ENCODE measurements around the gene FOXC2.
A peak's percentile ranks its signal among the peaks of the same experiment; 100 is the strongest.

The FOXC2 gene

DNA sequence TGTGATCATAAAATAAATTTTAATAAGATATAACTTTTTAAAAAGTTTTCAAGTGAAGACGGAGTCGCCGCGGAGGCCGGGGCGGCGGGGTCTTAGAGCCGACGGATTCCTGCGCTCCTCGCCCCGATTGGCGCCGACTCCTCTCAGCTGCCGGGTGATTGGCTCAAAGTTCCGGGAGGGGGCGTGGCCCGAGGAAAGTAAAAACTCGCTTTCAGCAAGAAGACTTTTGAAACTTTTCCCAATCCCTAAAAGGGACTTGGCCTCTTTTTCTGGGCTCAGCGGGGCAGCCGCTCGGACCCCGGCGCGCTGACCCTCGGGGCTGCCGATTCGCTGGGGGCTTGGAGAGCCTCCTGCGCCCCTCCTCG lies at the start of gene FOXC2:
FOXC2 (plus strand) TSS at position 229 of the 365 bp plus-strand sequence. CDS start 507 bp downstream, outside the sequence.
- peak; percentile 45 to 49 for DNase-seq

DNA sequence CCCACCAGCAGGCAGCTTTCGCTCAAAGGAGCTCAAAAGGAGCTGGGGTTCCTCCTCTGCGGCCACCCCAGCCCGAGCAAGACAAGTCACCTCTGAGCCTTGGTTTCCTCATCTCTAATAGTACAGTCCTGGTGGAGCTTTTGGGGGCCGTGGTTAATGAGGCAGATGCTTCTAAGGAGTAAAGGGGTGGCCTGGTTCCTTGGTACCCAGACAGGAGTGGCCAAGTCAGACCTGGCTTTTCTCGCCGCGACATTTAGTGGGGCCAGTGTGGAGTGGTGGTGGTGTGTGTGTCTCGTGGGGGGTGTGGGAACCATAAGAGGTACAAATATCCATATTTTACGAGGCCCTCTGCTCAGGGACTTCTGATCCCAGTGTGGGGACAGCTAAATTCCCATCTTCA lies 49.6 kb upstream of the FOXC2 start:
- DNase-seq = no peak

DNA sequence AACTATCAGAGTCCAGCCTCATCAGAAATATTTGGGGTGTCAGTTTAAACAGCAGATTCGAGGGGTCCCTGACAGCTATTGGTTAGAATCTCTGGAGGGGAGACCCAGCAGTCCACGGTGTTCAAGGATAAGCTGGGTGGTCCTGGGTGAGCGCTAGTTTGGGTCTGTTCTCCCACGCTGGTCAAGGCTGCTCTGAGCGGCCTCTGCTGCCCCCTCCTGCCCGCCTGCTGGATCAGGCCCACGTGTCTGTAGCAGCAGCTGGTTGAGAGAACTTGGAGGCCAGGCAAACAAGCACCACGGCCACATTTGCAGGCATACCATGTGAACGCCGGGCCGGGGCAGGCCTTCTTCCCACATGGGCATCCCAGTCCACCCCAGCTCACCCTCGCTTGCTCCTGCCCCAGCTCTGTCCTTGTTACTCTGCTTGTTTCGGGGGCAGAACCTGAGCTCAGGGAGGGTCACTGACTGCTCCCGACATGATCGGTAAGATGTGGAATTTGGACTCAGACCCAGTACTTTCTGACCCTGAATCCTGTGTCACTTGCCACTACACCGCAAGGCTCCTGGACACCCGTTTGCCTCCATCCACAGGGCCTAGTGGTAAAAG lies 48.9 kb upstream of the FOXC2 start:
- DNase-seq = no peak

DNA sequence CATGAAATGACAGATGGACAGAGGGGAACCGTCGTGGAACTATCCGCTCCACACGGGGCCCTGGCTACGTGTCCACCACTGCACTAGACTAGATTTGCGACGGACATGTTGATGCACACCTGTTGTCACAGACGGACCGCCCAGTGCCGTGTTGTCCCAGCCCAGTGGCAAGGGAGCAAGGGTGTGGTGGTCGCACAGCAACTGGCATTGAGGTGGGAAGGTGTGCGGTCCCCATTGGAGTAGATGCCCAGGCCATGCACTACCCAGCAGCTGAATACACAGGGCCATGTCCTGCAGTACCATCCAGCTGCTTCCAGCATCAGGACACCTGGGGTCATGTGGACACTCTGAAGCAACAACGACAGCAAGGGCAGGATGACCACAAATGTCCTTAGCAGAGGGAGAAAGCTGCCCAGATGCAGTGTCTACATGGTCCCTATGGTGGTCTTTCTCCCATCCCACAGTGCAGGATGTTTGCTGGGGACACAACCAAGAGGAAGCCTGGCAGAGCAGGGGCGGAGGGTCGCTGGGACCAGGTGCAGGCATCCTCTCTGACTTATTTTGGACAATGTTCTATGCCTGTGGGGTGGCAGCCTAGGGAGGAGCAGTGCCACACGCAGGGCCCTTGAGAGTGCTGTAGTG lies 47.5 kb upstream of the FOXC2 start:
- DNase-seq = no peak

DNA sequence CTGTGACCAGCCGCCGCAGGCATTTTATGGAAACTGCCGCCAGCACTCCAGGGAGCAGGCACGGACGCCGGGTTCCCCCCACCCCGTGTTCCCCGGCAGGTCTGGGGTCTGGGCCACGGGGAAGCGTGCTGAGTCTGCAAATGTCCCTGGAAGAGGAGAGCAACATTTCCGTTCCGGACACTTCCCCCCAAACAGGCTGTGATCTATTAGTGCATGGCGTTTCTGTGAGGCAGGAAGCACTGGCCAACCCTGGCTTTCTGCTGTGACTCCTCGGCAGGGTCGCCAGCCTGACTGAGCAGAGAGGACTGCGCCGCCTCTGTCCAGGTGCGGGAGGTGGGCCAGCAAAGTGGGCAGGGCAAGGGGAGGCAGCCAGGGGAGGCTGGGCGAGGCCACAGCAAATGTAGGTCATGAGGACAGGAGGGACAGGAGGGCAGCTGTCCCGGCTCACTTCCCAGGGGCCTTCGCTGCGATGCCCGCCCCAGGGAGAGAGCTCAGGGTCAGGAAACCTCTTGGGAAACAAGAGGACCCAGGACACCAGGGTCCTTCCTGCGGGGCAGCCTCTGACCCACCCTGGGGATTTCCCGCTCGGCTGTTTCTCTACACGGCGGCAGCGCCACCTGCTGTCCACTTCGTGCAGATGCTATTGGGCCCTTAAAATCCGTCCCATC lies 46.8 kb upstream of the FOXC2 start:
- peak; percentile 47 to 48 for DNase-seq

DNA sequence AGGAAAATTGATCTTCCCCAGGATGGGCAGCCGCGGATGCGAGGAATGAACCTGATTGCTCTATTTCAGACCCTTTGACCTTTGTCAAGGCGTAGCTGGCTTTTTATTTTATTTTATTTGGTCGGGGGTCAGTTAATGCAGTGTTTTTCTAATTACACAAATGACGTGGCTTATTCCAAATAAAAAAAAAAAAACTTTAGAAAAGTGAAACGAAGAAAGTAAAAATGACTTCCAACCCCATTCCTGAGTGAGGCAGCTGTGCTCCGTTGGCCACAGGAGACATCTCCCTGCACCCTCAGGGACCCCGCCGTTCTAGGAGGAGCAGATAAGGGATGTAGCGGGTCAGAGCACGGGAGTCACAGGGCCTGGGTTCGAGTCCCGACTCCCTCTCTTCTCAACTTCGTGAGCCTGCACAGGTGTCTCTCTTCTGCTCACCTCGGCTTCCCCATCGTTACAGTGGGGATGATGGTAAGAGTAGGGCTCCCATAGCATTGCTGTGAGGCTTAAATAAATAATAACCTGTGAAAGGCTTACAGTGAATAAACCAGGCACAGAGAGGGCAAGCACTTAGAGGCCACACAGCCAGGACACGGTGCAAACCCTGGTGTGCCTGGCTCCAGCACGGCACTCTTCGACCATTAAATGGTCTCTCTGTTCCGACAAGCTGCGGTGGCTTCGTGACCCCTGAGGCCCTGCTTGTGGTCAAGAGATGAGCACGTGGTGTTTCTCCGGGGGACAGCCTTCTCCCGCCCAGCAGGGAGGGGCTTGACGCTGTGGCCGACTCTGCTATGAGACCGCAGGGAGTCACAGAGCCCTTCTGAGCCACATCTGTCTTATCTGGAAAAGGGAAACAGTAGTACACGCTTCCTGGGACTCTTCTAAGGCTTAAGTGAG lies 46.1 kb upstream of the FOXC2 start:
- DNase-seq = no peak

DNA sequence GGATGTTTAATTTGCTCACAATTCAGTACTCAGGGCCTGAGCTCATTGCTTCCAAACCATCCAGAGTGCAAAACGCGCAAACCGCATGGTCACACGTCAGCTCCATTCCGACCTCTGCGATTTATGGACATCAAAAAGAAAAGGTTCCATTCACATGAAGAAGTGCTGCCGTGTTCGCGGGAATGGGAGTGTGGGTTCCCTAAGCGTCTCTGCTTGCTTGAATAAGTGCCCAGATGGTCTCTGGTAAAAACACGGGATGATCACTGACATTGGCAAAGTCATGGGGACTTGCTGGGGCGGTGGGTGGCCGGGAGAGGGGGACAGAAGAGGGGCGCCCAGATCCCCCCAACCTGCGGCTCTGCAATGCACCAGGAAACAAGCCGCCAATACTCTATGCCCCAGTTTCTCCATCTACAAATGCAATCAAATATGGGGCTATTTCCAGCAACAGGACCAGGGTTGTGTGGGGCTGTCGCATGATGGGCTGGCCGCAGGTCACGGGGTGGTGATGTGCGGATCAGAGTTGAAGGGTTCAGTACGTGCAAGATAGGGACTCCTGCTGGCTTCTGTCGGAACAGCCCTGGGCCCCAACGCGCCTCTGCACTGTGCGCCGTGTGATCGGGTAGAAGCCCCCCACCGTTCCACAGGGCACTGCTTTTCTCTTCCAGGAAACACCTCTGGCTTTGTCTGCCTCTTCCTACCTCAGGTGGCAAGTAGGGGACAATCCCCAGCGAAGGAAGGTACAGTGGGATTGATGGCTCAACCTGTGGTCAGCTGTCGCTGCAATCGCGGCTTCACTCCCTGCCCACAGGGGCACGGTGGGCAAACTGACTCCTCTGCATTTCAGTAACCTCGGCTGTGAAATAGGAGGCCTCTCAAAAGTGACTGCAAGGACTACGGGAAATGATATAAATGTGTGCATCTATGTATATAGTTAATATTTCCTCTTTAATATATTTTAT lies 45.1 kb upstream of the FOXC2 start:
- no peak for DNase-seq

DNA sequence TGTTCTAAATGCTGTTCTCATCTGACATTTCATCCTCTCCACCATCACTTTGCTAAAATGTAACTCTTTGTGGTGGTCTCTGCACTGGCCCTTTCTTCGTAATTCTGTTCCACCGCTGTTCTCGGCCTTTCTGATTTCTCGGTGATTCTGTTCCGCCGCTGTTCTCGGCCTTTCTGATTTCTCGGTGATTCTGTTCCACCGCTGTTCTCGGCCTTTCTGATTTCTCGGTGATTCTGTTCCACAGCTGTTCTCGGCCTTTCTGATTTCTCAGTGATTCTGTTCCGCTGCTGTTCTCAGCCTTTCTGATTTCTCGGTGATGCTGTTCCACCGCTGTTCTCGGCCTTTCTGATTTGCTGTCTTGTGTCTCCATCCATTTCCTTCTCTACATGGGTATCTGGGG lies 44.0 kb upstream of the FOXC2 start:
- DNase-seq = no peak

DNA sequence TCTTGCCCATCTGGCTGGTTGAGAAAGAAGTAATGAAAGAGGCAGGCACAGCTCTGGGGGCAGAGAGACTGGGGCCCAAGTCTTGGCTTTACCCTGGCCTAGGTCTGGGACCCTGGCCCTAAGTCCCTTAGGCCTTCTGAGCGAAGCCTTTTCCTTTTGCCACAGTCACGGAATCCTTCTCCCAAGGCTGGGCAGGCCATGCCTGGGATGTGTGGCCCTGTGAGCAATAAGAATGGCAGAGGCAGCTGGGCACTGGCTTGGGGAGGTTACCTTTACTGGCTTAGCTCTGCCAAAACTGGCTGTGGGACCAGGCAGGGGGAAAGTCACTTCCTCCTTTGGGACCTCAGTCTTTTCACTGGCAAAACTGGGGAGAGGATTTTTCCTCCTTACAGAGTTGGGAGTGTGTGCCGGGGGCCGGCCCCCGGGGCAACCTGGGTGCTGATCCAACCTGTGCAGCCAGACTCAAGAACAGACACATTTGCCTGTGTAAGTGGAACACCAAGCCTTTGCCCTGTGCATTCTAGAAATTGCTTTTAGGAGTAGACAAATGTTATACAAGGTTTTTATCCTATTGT lies 43.4 kb upstream of the FOXC2 start:
- DNase-seq = no peak

DNA sequence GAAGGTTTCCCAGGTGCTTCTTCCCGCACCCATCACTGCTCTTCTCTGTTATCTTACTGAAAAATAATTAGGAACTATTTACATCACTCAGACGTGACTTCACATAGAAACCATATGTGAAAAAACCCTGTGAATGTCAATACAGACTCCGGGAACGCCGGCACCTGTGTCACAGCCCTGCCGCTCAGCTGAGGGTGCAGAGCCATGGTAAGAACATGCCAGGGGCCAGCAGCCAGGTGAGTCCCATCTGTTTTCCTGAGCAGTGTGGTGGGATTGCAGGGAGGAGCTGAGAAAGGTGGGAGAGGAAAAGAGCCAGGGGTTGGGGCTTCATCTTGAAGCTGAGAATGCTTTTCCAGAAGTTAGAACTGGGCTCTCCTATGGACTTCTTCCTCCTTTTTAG lies 42.6 kb upstream of the FOXC2 start:
- DNase-seq = no peak

DNA sequence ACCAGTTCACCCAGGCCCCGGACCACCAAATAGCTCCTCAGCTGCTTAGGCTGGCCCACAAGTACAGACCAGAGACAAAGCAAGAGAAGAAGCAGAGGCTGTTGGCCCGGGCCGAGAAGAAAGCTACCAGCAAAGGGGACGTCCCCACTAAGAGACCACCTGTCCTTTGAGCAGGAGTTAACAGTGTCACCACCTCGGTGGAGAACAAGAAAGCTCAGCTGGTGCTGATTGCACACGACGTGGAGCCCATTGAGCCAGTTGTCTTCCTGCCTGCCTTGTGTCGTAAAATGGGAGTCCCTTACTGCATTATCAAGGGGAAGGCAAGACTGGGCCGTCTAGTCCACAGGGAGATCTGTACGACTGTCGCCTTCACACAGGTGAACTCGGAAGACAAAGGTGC lies 40.9 kb upstream of the FOXC2 start:
- no peak for DNase-seq

DNA sequence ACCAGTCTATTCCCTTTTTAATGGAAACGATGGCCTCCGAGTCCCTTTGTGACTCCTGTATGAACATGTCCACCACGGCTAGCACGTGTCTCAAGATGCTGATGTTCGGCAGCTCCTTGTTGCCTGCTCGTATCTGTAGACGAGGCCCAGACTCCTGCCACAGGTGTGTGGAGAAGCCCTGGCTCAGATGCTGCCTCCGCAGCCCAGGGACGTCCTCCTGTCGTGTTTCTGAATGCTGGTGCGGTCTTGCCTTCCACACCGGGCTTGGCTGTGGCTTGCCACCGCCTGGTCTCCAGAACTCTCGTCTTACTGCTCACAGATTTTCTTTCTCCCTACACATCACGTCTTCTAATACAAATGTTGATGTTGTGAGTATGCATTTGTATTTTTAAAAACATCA lies 39.3 kb upstream of the FOXC2 start:
- no peak for DNase-seq

DNA sequence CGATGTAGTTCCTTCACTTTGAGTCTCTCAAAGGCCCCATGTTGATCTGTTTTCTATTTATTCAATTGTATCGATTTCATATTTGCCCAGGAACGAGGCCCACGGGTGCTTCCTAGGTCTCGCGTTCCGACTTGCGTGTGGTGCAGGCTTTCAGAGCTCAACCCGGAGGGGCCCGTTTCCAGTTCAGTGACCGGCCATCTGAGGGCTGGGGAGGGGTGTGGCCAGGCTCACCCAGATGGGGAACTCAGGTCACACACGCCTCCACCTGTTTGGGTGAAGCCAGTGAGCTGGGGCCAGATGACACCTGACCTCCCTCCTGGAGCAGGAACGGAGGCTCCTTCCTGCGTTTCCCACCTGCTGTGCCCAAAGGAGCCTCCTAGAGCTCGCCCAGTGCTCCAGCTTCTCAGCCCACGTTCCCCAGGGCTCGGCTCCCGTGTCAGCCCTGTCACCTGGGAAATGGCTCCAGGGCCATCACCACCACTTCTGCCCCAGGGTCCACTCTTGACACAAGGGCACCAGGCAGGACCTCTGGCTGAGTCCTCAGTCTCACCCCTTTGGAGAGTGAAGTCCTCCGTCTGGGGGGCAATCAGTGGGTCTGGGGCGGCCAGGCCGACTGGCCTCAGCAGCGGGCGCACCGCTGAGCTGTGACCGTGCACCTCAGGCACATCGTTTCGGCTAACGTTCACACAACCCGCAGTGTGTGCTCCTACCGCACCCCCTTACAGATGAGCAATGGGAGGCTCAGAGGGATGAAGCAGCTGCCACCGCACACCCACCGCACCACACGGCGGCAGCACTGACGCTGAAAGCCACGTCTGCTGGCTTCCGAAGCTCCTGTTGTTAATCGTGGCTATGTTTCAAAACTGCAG lies 38.3 kb upstream of the FOXC2 start:
- DNase-seq = no peak

DNA sequence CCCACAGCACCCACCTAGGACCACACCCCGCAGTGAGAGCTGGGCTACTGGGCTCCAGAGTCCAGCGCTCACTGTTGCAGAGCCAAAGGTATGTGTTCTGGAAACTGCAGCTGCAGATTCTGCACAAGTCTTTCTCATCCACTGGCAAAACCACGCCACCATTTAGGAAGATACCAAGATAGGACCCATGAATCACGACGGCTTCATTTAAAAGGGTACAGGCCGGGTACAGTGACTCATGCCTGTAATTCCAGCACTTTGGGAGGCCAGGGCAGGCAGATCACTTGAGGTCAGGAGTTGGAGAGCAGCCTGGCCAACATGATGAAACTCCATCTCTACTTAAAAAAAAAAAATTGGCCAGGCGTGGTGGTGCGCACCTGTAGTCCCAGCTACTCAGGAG lies 37.5 kb upstream of the FOXC2 start:
- DNase-seq = no peak

DNA sequence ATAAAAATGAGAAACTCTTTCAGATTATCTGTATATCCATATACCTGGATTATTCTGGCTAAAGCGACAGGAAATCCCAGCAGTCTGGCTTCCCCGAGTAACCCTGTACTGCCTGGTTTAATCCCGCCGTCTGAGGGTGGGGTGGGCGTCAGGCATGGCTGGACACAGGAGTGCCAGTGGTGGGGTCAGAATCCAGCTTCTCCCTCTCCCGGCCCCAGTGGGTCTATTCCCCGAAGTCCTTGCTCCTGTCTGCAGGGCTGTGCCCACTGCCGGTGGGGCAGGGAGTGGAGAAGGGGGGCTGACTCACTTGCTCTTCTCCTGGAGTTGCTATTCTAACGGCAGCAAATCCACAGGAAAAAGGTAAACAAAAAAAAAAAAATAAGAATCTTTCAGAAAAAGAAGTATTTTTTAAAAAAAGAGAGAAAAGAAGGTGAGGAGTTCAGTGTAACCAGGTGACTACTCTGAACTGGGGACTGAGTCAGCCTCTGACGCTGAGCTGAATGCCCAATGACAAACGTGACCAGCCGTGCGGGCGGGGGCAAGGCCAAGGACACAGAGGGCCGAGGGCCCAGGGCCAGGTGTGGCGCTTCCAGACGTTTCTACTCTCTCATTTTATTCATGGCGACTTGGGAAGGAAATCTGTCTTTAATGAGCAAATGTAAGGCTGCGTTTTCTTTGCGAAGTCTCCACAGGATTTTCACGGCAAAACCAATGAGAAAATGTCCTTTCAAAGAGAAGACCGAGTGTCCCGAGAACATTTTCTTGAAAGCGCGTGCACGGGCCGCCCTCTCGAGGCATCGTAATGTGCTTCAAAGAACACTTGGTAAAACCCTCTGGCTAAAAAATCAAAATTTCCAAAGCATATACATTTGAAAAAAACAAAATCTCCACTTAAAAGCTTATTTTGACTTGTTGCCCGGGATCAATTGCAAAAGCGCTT lies 36.1 kb upstream of the FOXC2 start:
- no peak for DNase-seq

DNA sequence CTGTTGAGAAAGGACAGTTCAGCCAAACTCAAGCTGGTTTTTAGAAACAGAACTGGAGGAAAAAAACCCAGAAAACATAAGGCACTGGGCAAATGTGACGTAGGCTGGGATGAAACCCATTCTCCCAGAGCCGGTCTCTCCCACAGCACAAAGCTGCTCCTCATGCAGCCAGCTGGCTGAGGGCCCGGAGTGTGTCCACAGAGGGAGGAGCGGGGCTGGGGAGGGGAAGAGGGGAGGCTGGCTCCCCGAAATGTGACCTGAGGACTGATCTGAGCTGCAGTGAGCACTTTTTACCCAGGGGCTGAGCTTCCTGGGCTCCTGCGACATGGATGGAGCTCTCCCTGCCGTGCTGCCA lies 35.5 kb upstream of the FOXC2 start:
- DNase-seq = no peak

DNA sequence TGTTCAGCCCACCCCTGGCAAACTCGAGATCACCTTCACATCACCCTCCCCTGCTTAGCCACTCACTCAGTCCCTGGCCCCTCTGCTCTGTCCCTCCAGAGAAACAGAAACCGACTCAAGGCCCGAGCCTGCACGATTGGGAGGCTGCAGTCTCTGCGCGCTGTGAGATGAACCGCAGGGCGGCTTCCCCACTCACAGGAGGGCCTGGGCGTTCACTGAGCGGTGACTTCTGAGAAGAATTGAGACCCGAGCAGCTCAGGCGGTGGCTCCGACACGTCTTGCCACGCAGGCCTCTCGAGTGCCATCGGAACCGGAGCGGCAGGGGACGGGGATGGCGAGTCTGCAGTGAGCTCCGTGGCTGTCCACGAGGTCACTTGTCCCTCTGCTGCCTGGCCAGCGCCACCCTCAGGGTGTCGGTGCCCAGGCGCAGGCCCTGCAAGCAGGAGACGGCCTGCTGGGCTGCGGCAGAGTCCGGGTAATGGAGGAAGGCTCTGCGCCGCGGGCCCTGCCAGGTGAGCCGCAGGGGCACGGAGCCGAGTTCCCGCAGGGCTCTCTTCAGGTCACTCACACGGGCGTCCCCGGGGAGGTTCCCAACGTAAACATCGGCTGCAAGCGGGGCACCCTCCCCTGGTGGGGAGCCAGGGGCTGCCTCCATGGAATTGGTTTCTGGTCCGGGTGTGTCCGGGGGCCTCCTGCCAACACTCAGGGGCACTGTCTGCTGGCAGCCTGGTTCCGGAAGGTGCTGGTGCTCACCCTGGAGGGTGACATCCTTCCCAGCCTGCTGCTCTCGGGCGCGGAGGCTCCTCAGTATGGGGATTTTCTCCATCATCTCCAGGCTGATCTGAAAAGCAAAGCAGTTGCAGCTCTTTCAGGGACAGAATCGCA lies 34.7 kb upstream of the FOXC2 start:
- DNase-seq = no peak

DNA sequence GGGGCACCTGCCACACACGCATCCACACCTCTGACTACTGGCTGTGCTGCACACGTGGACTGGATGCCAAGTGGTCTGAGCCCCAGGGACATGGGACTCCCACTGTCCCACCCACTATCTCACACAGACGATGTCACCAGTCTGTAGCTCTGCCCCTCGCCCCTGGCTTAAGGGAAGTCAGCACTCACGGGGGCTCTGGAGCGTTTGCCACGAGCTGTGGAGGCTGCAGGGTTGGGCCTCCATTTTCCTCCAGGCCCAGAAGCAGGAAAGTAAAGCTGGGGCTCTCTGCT lies 34.2 kb upstream of the FOXC2 start:
- no peak for DNase-seq

DNA sequence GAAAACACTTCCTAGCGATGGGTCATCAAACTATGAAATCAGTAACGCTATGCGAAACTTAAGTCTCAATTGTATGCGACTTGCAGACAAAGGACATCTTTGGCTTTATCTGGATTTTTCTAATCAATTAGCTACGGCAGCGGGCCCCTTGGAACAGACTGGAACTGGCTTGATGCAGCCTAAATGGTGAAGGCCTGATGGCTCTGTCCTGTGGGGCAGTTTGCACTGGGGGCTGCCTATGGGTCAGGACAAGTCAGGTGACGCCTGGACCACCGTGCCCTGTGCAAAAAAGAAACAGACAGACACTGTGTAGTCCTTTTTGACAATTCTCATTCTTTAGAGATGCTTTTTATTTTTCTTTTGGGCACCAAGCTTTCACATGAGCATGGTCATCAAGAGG lies 33.6 kb upstream of the FOXC2 start:
- DNase-seq = no peak
